Stimulated activated CD8-positive, alpha-beta memory T cell treated with anti-CD3 and anti-CD28 coated beads, Interleukin-7, amount 100 ng/mL, for 4 hours (primary cell): Measurements from ENCODE around the gene SKI.
"Not testable (repeated sequence)": the region's sequence is repeated elsewhere in the genome, so short reads cannot be mapped to it uniquely, and the experiment has no call there.

Experiments
- DNase-seq, 2 donors: peaks; one replicate each; pipeline ENCODE4 v3.0.0-alpha.2; 2020; ENCODE audit warnings: low read depth in 2 of 2

The SKI gene

GRCh38 chr1:2291577-2291976, 63.5 kb downstream of the SKI start:
- DNase-seq: no peak

- DNase-seq: no peak
Observed at GRCh38 chr1:2292725-2293450, 64.8 kb downstream of the SKI start.

- DNase-seq: no peak
Observed at GRCh38 chr1:2294033-2294724, 66.1 kb downstream of the SKI start.

- no peak for DNase-seq
Observed at GRCh38 chr1:2294725-2295078, 66.6 kb downstream of the SKI start.

GRCh38 chr1:2295526-2295925, 67.4 kb downstream of the SKI start:
- no peak for DNase-seq

GRCh38 chr1:2296211-2296610, 68.1 kb downstream of the SKI start:
- not testable (repeated sequence) for DNase-seq

- DNase-seq: no peak
Observed at GRCh38 chr1:2296614-2297013, 68.5 kb downstream of the SKI start.

- no peak for DNase-seq
Observed at GRCh38 chr1:2297246-2298011, 69.3 kb downstream of the SKI start.

- no peak for DNase-seq
Observed at GRCh38 chr1:2298685-2299084, 70.6 kb downstream of the SKI start.

- DNase-seq: no peak
Observed at GRCh38 chr1:2299131-2299627, 71.1 kb downstream of the SKI start.

GRCh38 chr1:2300004-2300771, 72.1 kb downstream of the SKI start:
- DNase-seq: peak; percentile 68 to 77

- DNase-seq: peak; percentile 85 to 87
Observed at GRCh38 chr1:2300851-2301606, 72.9 kb downstream of the SKI start.

GRCh38 chr1:2301607-2302291, 73.6 kb downstream of the SKI start:
- DNase-seq: no peak

GRCh38 chr1:2302292-2302925, 74.3 kb downstream of the SKI start:
- no peak for DNase-seq

- DNase-seq: no peak
Observed at GRCh38 chr1:2303016-2303775, 75.1 kb downstream of the SKI start.

- no peak for DNase-seq
Observed at GRCh38 chr1:2303781-2304180, 75.7 kb downstream of the SKI start.

GRCh38 chr1:2304282-2304681, 76.2 kb downstream of the SKI start:
- DNase-seq: no peak

- DNase-seq: peak in 1 of 2 donors; percentile 33
Observed at GRCh38 chr1:2304921-2305681, 77.0 kb downstream of the SKI start.
